Natural killer cell (primary cell): Measurements from ENCODE around the gene COX11. TPM values are rescaled to one million over a fixed set of nuclear protein-coding genes. Genes with fewer than 3 reads are reported as not detected.

Source experiments
- ATAC-seq, 3 donors: fragments of 150-1000 bp in 2 of 3; fragments of 200-7000 bp in 1 of 3; cut with Tn5 transposase; 1 replicate in 1 of 3; 2 replicates in 2 of 3; pipeline ENCODE4 v1.10.0; 2021; ENCODE audit warnings: mild to moderate bottlenecking in 2 of 3, moderate library complexity in 2 of 3
- DNase-seq, 2 donors: peaks; one replicate each; pipeline versions ENCODE4 v3.0.0 to v3.0.0-alpha.2; 2013 to 2021; ENCODE audit warnings: mixed read lengths in 1 of 2
- H3K27ac ChIP-seq: one replicate; pipeline ENCODE4 v1.5.1; 2013; ENCODE audit warnings: mild to moderate bottlenecking, low read length
- H3K27me3 ChIP-seq: one replicate; pipeline ENCODE4 v1.6.1; 2013; ENCODE audit warnings: low read length; ENCODE audit not compliant: control insufficient read depth, insufficient read depth
- H3K36me3 ChIP-seq: one replicate; pipeline ENCODE4 v1.6.1; 2013; ENCODE audit warnings: low read length; ENCODE audit not compliant: control insufficient read depth, insufficient read depth
- H3K4me1 ChIP-seq: one replicate; pipeline ENCODE4 v1.6.1; 2013; ENCODE audit warnings: low read length; ENCODE audit not compliant: control insufficient read depth, insufficient read depth
- H3K4me3 ChIP-seq: one replicate; pipeline ENCODE4 v1.5.1; 2013; ENCODE audit warnings: low read length
- H3K9me3 ChIP-seq: one replicate; pipeline ENCODE4 v1.6.1; 2013; ENCODE audit warnings: low read length; ENCODE audit not compliant: control insufficient read depth, insufficient read depth
- H3K27ac Mint-ChIP-seq, 2 donors: one replicate each; pipeline ENCODE4 v1.8.0; 2022; ENCODE audit warnings: mild to moderate bottlenecking in 2 of 2, mixed read lengths in 2 of 2, moderate library complexity in 1 of 2
- H3K27me3 Mint-ChIP-seq, 2 donors: one replicate each; pipeline ENCODE4 v1.8.0; 2022; ENCODE audit warnings: low read depth in 2 of 2, mixed read lengths in 2 of 2
- H3K36me3 Mint-ChIP-seq: one replicate; pipeline ENCODE4 v1.8.0; 2022; ENCODE audit warnings: mixed read lengths
- H3K4me1 Mint-ChIP-seq, 2 donors: one replicate each; pipeline ENCODE4 v1.8.0; 2022; ENCODE audit warnings: mixed read lengths in 2 of 2
- H3K4me3 Mint-ChIP-seq: one replicate; pipeline ENCODE4 v1.8.0; 2022; ENCODE audit warnings: mild to moderate bottlenecking, moderate library complexity, mixed read lengths
- H3K9me3 Mint-ChIP-seq, 2 donors: one replicate each; pipeline ENCODE4 v1.8.0; 2022; ENCODE audit warnings: mixed read lengths in 2 of 2
- WGBS: methylation state at CpG from one replicate; pipeline ENCODE4 v1.1.7; 2013; ENCODE audit warnings: missing lambda C conversion rate; ENCODE audit not compliant: insufficient coverage; 5-methylcytosine and 5-hydroxymethylcytosine counted together
- intact Hi-C: fragments of 100-400 bp; cut with micrococcal nuclease; formaldehyde crosslinking; loops from one replicate; pipeline ENCODE4 v1.14.2; 2022
- total RNA-seq, 4 donors: library from RNA; stranded (reverse); fragments of 120-200 nt in 1 of 4; gene quantifications; one replicate each; pipeline versions ENCODE4 v1.2.3 to v1.2.4, GENCODE V29; 2013 to 2022
- TF ChIP-seq, protein P1 (sequence below): fragments of 200-600 bp; IDR thresholded peaks from one replicate; pipeline ENCODE4 v1.8.0; 2022; ENCODE audit warnings: antibody characterized with exemption

The COX11 gene
- total RNA-seq, 3 donors from 2014 or later (not counting 1 experiment from before 2014, with no cell fraction given) = 20.2 to 33.7 (median 26.9) TPM

DNA sequence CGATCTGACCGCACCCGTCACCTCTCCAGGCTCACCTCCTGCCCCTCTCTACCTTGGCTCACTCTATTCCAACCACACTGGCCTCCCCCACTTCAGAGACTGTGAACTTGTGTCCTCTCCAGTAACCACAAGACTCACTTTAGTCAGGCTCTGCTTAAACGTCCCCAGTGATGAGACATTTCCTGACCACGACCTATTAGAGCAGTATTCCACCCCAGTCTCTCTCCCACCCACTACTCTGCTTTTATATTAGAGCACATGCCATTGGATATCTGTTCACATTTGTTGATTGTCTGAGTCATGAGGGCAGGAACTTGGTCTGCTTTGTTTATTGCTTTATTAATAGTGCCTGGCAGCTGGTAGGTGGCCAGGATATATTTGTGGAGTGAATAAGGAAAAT lies 20.1 kb downstream of the COX11 start:
- ATAC-seq (peak; percentile 41 to 64 (median 52)), DNase-seq (no peak)
- H3K27me3 ChIP-seq = no peaks in the 10 kb centered on the region
- Mint-ChIP-seq H3K9me3 (no peaks in the 10 kb centered on the region), H3K4me1 (peaks cover 6 to 23% of the 10 kb centered on the region in 2 donors), H3K36me3 (no peaks in the 10 kb centered on the region), H3K27me3 (peaks cover 0 to 9% of the 10 kb centered on the region in 2 donors), H3K4me3 (no peak overlapping the region), H3K27ac (no peak overlapping the region)
- no peak overlapping the region for H3K4me3 ChIP-seq
- H3K9me3 ChIP-seq = no peaks in the 10 kb centered on the region
- intact Hi-C loops = no loop called here
- 28% methylated on average over 5 of the region's 5 CpGs for WGBS
- H3K4me1 ChIP-seq = no peaks in the 10 kb centered on the region
- H3K36me3 ChIP-seq = no peaks in the 10 kb centered on the region
- TF ChIP-seq, protein P1, sequence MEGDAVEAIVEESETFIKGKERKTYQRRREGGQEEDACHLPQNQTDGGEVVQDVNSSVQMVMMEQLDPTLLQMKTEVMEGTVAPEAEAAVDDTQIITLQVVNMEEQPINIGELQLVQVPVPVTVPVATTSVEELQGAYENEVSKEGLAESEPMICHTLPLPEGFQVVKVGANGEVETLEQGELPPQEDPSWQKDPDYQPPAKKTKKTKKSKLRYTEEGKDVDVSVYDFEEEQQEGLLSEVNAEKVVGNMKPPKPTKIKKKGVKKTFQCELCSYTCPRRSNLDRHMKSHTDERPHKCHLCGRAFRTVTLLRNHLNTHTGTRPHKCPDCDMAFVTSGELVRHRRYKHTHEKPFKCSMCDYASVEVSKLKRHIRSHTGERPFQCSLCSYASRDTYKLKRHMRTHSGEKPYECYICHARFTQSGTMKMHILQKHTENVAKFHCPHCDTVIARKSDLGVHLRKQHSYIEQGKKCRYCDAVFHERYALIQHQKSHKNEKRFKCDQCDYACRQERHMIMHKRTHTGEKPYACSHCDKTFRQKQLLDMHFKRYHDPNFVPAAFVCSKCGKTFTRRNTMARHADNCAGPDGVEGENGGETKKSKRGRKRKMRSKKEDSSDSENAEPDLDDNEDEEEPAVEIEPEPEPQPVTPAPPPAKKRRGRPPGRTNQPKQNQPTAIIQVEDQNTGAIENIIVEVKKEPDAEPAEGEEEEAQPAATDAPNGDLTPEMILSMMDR = no peak
- H3K27ac ChIP-seq = no peak overlapping the region

DNA sequence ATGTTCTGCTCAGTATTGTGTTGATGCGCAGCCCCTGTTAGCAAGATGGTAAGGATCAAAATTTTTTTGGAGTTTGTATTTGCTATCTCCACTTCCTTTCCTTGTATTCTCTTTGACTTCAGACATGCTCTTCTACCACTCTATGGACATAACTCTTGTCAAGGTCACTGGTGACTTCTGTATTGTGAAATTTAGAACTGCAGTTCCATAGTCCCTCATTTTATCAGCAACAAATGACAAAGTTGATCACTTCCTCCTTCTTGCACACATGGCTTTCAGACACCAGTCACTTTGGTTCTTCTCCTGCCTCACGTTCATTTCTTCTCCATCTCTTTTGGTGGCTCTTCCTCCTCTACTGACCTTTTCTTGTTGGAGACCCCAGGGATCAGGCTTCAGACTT lies 21.1 kb downstream of the COX11 start:
- peaks cover 6 to 23% of the 10 kb centered on the region in 2 donors for H3K4me1 Mint-ChIP-seq
- H3K4me3 ChIP-seq = no peak overlapping the region
- no peaks in the 10 kb centered on the region for H3K4me1 ChIP-seq
- no peaks in the 10 kb centered on the region for H3K27me3 ChIP-seq
- intact Hi-C loops = no loop called here
- H3K27me3 Mint-ChIP-seq = peaks cover 0 to 9% of the 10 kb centered on the region in 2 donors
- H3K9me3 ChIP-seq = no peaks in the 10 kb centered on the region
- no peak overlapping the region for H3K27ac ChIP-seq
- no peaks in the 10 kb centered on the region for H3K36me3 ChIP-seq
- 62% methylated on average over 1 of the region's 2 CpGs for WGBS
- no peak overlapping the region for H3K4me3 Mint-ChIP-seq
- no peak for ATAC-seq
- no peak overlapping the region for H3K27ac Mint-ChIP-seq
- H3K9me3 Mint-ChIP-seq = no peaks in the 10 kb centered on the region
- DNase-seq = no peak
- TF ChIP-seq, protein P1 = no peak
- H3K36me3 Mint-ChIP-seq = no peaks in the 10 kb centered on the region

DNA sequence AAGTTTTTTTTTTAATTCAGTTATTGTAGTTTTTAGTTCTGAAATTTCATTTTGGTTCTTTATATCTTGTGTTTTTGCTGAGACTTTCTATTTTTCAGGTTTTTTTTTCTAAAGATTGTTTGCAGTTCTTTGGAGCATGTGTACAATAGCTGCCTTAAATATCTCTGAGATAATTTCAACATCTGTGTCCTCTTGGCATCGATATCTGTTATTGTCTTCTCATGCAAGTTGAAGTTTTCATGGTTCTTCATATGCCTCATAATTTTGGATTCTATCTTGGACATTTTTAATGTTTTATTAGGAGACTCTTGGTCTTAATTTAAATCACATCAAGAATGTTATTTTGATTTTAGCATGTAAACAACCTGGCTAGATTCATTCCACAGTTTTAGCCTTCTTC lies 22.8 kb downstream of the COX11 start:
- Histone ChIP-seq H3K4me3 (no peak overlapping the region), H3K27me3 (no peaks in the 10 kb centered on the region), H3K4me1 (no peaks in the 10 kb centered on the region), H3K27ac (no peak overlapping the region), H3K36me3 (no peaks in the 10 kb centered on the region), H3K9me3 (no peaks in the 10 kb centered on the region)
- Mint-ChIP-seq H3K4me3 (no peak overlapping the region), H3K9me3 (no peaks in the 10 kb centered on the region), H3K36me3 (no peaks in the 10 kb centered on the region), H3K27me3 (peaks cover 0 to 9% of the 10 kb centered on the region in 2 donors), H3K4me1 (peaks cover 6 to 23% of the 10 kb centered on the region in 2 donors), H3K27ac (no peak overlapping the region)
- TF ChIP-seq, protein P1 = no peak
- 89% methylated on average over 1 of the region's 1 CpG for WGBS
- ATAC-seq = no peak
- DNase-seq = no peak
- intact Hi-C loops = no loop called here

DNA sequence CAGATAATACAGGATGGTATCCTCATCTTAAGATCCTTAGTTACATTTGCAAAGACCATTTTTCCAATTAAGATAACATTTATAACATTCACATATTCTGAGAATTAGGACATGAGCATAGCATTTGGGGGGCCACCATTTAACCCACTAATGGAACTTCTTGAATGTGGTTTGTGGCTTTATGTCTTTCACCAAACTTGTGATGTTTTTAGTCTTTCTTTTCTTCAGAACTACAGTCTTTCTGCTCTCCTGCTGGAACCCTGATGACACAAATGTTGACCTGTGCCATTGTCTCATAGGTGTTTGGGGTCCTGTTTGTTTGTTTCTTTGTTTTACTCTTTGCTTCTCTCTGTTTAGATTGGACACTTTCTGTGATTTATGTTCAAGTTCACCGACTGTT lies 23.2 kb downstream of the COX11 start:
- Histone ChIP-seq H3K36me3 (no peaks in the 10 kb centered on the region), H3K4me1 (no peaks in the 10 kb centered on the region), H3K27ac (no peak overlapping the region), H3K27me3 (no peaks in the 10 kb centered on the region), H3K4me3 (no peak overlapping the region), H3K9me3 (no peaks in the 10 kb centered on the region)
- no peaks in the 10 kb centered on the region for H3K9me3 Mint-ChIP-seq
- ATAC-seq = no peak
- intact Hi-C loops = no loop called here
- H3K27ac Mint-ChIP-seq = no peak overlapping the region
- peaks cover 6 to 23% of the 10 kb centered on the region in 2 donors for H3K4me1 Mint-ChIP-seq
- TF ChIP-seq, protein P1 = no peak
- H3K4me3 Mint-ChIP-seq = no peak overlapping the region
- DNase-seq = no peak
- peaks cover 0 to 9% of the 10 kb centered on the region in 2 donors for H3K27me3 Mint-ChIP-seq
- H3K36me3 Mint-ChIP-seq = no peaks in the 10 kb centered on the region
- WGBS = no CpG with 5 or more reads among the region's 1 CpG
